Umbilical cord (tissue), 2 donors: ENCODE data around the gene CTIF. TPM values are rescaled to one million over a fixed set of nuclear protein-coding genes. Genes with fewer than 3 reads are reported as not detected.

Experiments
- DNase-seq: peaks from one replicate; pipeline ENCODE4 v3.0.0-alpha.2; 2015; ENCODE audit warnings: low spot score
- total RNA-seq: library from RNA; depleted of rRNA; stranded (reverse); fragments of >200 nt; gene quantifications from one replicate; pipeline ENCODE4 v1.2.3, GENCODE V29; 2014; ENCODE audit warnings: low replicate concordance; ENCODE audit not compliant: insufficient read depth

The CTIF gene
- total RNA-seq, 1 donor from 2014 or later = 39.7 TPM

DNA sequence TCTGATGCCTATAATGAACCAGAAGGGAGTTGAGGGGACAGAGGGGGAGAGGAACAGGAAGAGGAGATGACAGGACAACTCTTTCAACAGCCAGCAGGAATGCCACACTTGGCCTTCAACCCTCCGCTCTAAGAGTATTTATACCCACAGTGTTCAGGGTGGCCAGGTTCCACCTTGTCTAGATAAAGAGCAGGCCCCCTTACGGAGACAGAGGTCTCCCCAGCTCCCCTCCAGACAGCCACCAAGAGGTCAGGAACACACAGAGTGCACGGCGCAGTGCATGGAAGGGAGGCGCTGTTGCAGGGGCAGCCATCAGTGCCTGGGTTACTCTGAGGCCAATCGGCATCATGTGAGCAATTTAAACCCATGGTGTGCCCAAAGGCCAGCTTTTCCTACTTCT is 235.0 kb downstream of the CTIF start:
- no peak for DNase-seq

GRCh38 chr18:48774941-48775340 is 236.1 kb downstream of the CTIF start:
- no peak for DNase-seq

DNA sequence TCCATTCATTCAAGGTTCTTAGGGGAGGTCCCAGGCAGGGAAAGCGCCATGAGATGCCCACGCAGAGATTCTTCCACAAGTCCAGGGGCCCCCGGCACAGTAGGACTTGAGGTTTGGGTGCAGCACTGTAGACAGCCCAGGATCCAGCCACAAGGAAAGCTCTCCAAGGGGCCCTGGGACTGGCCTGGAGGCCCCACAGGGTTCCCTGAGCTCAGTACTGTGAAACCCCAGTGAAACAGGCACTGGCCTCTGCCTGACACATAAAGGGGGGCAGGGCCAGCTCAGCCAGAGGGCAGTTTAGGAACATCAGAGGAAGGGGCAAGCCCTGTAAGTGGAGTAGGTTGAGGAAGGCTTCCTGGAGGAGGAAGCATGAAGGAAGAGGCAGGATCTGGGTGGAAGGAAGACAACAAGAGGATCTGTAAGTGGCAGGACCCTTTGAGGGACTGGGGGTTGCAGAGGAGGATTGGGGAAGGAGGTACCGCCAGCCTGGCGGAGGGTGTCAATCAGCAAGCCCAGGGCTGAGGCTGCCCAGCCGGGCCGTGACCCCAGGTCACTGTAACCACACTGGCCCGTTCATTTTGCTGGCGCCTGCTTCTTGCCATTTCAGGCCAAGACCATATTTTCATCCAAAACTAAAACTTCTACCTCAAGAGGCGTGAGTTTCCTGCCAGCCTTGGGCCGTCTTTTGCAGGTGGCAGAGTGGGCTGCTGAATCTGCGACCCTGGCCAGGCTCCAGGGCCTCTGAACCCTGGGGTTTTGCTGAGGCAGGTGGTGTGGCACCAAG is 236.7 kb downstream of the CTIF start:
- no peak for DNase-seq

- DNase-seq = no peak
Measured at GRCh38 chr18:48776156-48776555, 237.3 kb downstream of the CTIF start.

DNA sequence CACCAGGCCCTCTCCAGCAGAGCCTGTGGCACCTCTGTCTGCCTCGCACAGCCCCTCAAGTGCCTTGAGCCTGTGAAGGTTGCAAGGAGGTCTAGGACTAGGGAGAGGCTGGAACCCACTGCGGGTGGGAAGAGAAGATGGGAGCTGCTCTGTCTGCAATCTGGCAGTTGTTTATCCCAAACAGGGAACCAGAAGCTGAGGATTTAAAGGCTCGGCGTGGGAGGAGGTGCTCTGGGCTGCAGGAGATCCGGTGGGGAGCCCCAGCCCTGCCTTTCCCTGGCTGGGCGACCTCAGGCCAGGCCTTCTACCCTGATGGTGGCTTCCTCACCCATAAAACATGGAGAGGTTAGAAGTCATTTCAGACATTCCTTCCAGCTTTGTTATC is 237.8 kb downstream of the CTIF start:
- DNase-seq = peak; percentile 71

- DNase-seq = peak; percentile 58
Measured at GRCh38 chr18:48777026-48777743, 238.4 kb downstream of the CTIF start.

DNA sequence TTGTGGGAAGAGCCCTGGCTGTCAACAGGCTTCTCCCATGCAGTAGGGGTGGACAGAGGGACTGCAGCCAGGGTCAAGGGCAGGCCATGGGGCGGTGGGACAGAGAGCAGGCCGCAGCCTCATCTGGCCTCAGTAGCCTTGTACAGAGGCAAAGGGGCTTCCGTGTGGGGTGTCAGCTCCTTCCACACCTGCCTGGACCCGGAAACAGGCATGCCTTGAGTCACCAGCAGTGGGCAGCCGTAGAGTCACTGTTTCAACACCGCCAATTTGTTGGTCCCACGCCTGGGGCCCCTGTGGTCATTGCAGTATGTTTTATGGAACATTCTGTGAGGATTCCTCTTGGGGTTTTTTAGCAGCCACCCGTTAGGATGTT is 238.9 kb downstream of the CTIF start:
- peak; percentile 13 for DNase-seq

DNA sequence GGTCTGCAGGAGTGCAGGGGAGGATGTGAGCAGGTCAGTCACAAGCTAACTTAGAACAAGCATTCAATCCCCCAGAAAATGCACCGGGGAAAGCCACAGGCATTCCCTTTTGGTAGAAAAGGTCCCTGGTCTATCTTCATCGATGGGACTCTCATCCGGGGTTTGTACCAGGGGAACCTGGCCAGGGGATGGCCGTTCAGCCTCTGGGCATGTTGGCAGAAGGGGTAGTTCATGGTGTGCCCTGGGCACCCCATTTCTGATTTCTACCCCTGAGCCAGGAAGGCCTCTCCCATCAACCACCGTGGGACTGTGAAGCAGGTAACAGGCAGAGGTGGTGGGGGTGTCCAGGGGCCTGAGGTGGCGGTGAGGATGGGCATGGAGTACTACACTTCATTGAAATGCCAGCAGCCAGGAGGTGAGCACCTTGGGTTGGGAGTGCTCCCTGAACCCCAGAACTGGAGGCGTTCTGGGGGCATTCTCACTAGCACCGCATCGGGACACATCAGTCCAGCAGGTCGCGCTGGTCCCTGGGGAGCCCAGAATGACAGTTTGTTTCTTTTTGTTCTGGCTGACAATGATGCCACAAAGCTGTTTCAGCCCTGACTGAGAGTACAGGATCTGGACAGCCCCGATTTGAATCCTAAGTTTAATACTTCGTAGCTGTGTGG is 239.6 kb downstream of the CTIF start:
- DNase-seq = no peak

- DNase-seq = no peak
Measured at GRCh38 chr18:48779462-48779861, 240.6 kb downstream of the CTIF start.

GRCh38 chr18:48780201-48780912 is 241.5 kb downstream of the CTIF start:
- peak; percentile 85 for DNase-seq

DNA sequence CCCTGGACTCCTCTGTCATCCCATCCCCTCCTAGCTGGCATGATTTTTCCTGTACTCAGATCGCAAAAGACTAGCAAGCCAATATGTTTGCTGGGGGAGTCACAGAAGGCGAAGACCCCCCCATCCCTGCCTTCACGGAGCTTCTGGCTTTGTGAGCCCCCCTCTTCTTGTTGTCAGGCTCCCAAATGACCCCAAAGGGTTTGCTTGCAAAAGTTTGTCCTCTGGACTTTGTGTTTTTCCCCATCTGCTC is 242.0 kb downstream of the CTIF start:
- no peak for DNase-seq

GRCh38 chr18:48781163-48781987 is 242.5 kb downstream of the CTIF start:
- DNase-seq = peak; percentile 94

- DNase-seq = no peak
Measured at GRCh38 chr18:48781988-48782363, 243.1 kb downstream of the CTIF start.

- no peak for DNase-seq
Measured at GRCh38 chr18:48782381-48782861, 243.6 kb downstream of the CTIF start.

DNA sequence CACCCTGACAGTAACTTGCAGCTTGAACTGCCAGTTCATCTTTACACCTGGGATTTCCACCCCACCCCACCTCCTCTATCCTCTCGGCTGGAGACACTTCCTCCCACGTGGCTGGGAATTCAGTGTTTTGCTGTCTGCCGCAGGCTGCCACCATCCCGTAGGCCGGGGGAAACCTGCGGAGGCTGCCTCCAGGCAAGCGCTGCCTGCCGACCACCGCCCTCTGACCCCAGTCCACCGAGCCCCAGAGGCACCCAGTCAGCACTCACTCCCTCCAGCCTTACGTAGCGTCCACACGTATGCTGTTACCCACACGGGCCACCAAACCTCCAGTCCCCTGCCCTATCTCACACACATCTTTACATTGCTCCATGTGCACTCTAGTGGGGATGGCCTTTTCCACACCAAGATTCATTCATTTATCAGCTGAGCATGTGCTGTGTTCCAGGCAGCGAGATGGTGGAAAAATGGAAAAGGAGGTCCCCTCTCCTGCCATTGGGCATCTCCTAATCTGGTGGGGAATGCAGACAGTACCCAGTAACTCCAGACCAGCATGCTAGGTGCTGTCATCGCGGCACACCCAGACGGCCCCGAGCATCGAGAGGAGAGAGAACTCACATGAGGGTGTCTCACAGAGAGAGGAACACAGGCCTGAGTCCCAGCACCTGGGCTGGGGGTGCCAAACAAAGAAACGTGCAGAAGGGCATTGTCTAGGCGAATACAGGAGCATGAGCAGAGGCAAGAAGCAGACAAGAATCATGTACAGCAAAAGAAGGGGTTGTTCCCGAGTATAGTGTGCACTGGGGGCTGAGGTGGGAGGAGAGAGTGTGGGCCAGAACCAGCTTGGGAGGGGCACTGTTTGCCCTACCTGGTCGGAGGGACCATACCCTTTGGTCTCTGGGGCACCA is 245.0 kb downstream of the CTIF start:
- DNase-seq = no peak

- no peak for DNase-seq
Measured at GRCh38 chr18:48784656-48785055, 245.8 kb downstream of the CTIF start.

- DNase-seq = no peak
Measured at GRCh38 chr18:48785091-48785614, 246.3 kb downstream of the CTIF start.

DNA sequence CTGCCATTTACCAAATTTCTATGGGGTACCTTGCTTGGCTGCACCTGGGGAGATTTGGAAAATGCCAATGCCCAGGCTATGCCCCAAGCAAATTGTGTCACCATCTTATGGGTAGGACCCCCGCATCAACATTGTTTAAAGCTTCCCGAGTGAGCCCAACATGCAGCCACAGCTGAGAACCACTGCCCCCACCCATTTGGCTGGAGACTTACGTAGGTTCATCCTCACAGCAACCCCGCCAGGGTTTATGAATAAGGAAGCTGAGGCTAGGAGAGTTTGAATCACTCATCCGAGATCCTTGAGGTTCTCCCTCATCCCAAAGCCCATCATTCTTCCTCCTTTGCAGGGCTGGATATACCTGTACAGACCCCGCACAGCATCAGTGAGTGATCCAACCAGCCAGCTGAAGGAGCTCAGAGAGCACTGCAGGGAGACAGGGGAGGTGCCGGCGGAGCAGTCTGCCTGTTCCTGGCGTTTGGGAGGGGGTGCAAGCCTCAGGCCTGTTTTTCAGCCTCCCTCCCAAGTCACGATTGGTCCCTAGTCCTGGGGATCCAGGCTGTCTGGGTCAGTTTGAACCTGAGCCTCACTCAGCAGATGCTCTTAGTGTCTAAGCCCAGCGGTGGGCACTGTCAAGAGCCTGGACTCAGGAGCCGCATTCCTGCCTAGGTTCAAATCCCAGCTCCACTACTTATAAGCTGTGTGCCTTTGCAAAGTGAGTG is 247.1 kb downstream of the CTIF start:
- no peak for DNase-seq

- peak; percentile 73 for DNase-seq
Measured at GRCh38 chr18:48786455-48787202, 247.8 kb downstream of the CTIF start.
